DMS 273 treated with DMSO at 0.1 percent for 48 hours (cell line): ENCODE data around the gene HHEX.
"Not testable (repeated sequence)": the region's sequence is repeated elsewhere in the genome, so short reads cannot be mapped to it uniquely, and the experiment has no call there.

Source experiments
- DNase-seq: peaks from one replicate; lab custom pipeline; 2025; lab: John Stamatoyannopoulos, UW

Gene HHEX

DNA sequence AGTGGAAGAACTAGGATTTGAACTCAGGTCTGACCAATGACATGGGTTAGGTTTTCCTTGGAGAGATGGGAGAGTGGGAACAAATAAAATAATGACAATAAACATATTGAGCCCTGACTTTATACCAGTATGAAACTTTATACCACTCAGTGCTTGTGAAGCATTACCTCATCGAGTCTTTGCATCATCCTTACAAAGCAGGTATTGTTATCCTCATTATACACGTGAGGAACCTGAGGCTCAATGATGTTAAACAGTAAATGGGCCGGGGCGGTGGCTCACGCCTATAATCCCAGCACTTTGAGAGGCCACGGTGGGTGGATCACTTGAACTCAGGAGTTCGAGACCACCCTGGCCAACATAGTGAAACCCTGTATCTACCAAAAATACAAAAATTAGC is 47.7 kb downstream of the HHEX start:
- DNase-seq, result no peak

DNA sequence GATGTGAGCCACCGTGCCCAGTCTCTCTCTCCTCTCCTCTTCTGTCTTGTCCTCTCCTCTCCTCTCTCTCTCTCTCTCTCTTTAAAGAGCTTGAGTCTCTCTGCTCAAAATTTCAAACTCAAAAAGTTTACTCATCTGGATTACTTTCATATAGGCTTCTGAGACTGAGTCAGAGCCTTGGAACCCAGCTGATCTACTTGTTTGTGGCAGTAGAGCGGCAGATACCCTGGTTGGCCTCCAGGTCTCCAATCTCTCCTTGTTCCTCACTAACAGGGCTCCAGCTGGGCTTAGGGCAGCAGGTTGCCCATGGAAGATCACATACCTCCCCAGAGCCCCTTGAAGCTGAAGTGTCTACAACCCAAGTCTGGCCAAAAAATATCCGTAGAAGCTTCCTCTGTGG is 51.0 kb downstream of the HHEX start:
- DNase-seq, result no peak

GRCh38 chr10:92741741-92742140 is 52.0 kb downstream of the HHEX start:
- not testable (repeated sequence) for DNase-seq

DNA sequence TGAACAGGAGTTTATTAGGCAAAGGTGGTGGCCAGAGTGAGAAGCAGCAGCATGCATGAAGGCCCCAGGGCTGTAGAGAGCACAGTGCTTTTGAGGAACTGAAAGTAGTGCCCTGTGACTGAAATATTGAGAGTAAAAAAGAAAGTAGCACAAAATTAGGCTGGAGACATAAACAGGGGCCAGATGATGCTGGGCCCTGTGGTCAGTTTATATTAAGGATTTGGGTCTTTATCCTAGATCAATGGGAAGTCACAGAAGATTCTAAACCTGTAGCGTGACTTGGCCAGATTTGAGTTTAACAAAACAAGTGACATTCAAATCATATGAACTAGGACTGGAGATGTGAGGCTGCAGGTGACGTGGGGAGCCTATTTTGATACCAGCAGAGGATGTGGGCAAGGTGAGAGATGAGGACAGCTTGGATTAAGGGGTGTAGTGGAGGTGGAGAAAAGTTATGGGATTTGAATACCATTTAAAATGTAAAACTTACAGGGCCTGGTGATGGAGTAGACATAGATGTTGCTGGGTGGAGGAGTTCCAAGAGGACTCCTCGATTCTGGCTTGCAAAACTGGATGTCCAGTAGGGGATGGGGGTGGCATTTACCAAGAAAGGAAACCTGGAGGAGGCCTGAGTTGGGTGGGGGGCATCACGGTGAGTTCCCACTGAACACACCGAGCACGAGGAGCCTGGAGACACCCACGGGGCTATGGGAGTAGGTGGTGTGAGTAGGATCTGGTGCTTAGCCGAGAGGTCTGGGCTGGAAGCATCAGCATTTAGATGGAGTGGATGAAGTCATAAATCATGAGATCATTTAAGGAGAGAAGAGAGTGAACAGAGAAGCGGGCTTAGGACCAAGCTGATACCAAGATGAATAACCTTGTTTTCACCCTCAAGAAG is 52.8 kb downstream of the HHEX start:
- DNase-seq, result no peak
